IPS-18c (cell line): ENCODE measurements around the gene SREBF2.
"Not testable (repeated sequence)": the region's sequence is repeated elsewhere in the genome, so short reads cannot be mapped to it uniquely, and the experiment has no call there.

Experiments used
- H3K4me3 ChIP-seq: 2 replicates; pipeline ENCODE4 v1.7.0; 2013; ENCODE audit warnings: low read depth, mild to moderate bottlenecking, low read length, moderate library complexity; ENCODE audit not compliant: insufficient read depth
- H3K9me3 ChIP-seq: one replicate; pipeline ENCODE4 v1.6.1; 2013; ENCODE audit warnings: mild to moderate bottlenecking, low read length, moderate library complexity; ENCODE audit not compliant: control insufficient read depth, insufficient read depth

SREBF2 gene

DNA sequence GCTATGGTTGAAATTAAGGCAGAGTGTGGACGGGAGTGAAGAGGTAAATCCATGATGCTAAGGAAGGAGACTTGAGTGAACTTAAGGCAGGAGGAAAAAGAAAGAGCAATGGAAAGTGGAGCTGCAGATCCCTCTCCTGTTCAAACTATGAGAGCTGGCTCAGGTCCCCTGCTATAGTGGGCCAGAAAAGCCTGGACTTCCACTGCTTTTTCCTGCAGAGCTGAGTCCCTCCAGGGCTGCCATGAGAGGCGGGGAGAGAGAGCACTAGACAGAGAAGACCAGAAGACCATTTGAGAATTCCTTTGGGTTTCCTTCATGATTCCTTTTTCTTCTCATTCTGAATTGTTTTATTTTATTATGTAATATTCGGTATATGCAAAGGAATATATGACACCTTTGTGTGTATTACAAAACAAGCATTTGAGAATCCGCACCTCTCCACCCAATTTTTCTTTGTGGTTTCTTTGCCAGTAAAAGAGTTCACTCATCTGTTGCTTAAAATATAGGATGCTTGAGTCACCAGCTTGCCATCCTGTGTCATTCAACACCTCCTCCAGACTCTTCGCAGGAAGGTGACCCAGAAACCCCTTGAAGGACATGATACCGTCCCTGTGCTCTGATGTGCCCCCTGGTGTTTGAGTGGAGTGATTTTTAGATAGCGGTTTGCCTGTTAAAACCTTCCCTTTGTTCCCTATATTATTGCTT, 24.4 kb downstream of the SREBF2 start:
- no peaks in the 10 kb centered on the region for H3K9me3 ChIP-seq
- H3K4me3 ChIP-seq, result no peak overlapping the region

DNA sequence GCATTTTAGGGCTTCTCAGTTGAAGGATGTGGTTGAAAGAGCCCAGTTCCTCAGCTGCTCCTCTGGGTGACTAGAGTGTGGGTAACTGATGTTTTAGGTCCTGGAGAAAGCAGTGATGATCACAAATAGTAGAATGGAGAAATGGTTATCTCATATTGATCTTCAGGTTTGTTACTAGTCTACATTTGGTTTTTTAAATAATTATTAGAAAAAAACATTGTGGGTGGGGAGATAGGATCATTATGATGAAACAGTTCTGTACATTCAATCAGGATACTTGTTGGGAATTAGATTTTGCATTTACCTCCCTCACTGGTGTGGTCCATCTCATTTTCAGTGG, 24.9 kb downstream of the SREBF2 start:
- Histone ChIP-seq H3K9me3 (no peaks in the 10 kb centered on the region), H3K4me3 (no peak overlapping the region)

GRCh38 chr22:41862160-41862529, 29.2 kb downstream of the SREBF2 start:
- H3K4me3 ChIP-seq, result no peak overlapping the region
- no peaks in the 10 kb centered on the region for H3K9me3 ChIP-seq

DNA sequence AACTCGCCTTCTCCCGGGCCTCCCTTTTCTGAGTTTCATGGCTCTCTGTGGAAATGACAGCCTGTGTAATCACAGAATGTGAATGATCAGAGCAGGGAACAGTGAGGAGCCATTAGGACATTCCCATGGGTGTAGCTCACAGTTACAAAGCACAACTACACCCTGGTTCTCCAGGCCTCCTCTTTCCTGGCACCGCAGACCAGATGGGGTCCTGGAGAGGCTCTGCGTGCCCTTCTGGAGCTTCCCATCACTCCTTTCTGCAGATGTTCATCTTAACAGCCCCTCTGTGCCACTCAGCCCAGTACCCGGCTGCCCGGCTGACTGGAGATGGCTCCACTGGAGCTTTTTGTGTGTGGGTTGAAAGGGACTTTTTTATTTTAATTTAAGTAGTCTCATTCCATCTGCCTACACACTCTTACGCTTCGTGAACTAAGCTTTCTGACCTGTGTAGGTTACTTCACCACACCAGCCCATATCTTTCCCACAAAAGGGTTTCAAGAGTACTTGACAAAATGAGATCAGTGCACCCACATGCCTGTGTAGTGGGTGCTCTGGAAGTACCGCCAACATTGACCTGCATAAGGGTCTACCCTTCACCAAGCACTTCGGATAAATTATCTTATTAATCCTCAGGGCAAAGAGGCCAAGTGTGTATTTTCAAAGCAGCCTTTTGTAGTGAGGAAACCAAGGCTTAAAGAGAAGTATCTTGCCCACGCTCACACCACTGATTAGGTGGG, 29.8 kb downstream of the SREBF2 start:
- Histone ChIP-seq H3K4me3 (no peak overlapping the region), H3K9me3 (no peaks in the 10 kb centered on the region)

- H3K4me3 ChIP-seq, result no peak overlapping the region
- no peaks in the 10 kb centered on the region for H3K9me3 ChIP-seq
Observed at GRCh38 chr22:41863472-41863871, 30.6 kb downstream of the SREBF2 start.

- H3K9me3 ChIP-seq, result no peaks in the 10 kb centered on the region
- H3K4me3 ChIP-seq, result no peak overlapping the region
Observed at GRCh38 chr22:41868556-41868955, 35.7 kb downstream of the SREBF2 start.

GRCh38 chr22:41870081-41870480, 37.2 kb downstream of the SREBF2 start:
- H3K4me3 ChIP-seq, H3K9me3 ChIP-seq: not testable (repeated sequence)

GRCh38 chr22:41870786-41871185, 37.9 kb downstream of the SREBF2 start:
- H3K4me3 ChIP-seq, result no peak overlapping the region

GRCh38 chr22:41873391-41873790, 40.5 kb downstream of the SREBF2 start:
- Histone ChIP-seq H3K9me3 (no peaks in the 10 kb centered on the region), H3K4me3 (no peak overlapping the region)

More at GRCh38 chr22:41870786-41871185, 37.9 kb downstream of the SREBF2 start:
- no peaks in the 10 kb centered on the region for H3K9me3 ChIP-seq

GRCh38 chr22:41874090-41874489, 41.2 kb downstream of the SREBF2 start:
- H3K4me3 ChIP-seq, result no peak overlapping the region
- H3K9me3 ChIP-seq, result no peaks in the 10 kb centered on the region

GRCh38 chr22:41875531-41876270, 42.8 kb downstream of the SREBF2 start:
- no peak overlapping the region for H3K4me3 ChIP-seq
- no peaks in the 10 kb centered on the region for H3K9me3 ChIP-seq

DNA sequence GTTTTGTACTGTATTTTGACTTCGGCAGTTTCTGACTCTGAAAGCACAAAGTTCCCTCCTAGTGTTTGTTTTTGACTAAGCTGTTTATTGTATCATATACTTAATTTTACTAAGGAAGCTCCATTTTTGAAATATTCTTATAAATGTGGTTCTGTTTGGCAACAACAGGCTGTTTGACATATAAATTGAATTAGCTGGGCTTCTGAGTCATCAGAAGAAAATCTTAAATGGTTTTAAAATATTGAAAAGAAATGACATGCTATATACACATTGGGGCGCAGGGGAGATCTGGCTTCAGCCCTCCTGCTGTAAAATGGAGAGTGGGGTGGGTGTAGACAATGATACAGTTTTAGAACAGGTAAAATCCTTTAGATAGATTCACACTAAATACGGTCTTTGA, 43.4 kb downstream of the SREBF2 start:
- no peaks in the 10 kb centered on the region for H3K9me3 ChIP-seq
- no peak overlapping the region for H3K4me3 ChIP-seq

DNA sequence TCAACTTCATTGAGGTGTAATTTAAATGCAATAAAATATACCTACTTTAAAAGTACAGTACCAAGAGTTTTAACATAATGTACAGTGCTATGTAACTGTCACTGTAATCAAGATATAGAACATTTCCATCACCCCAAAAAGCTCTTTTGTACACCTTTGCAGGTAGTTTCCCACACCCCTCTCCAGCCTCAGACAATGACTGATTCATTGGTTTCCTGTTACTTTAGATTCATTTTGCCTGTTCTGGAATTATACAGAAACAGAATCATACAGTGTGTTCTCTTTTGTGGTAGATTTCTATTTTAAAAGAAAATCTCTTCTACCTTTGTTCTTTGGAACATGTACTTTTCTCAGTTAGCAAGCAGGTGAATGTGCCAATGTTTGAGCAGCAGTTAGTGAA, 43.8 kb downstream of the SREBF2 start:
- Histone ChIP-seq H3K4me3 (no peak overlapping the region), H3K9me3 (no peaks in the 10 kb centered on the region)

- Histone ChIP-seq H3K9me3 (no peaks in the 10 kb centered on the region), H3K4me3 (no peak overlapping the region)
Observed at GRCh38 chr22:41880653-41881052, 47.7 kb downstream of the SREBF2 start.

- H3K4me3 ChIP-seq, result no peak overlapping the region
- no peaks in the 10 kb centered on the region for H3K9me3 ChIP-seq
Observed at GRCh38 chr22:41883400-41883799, 50.5 kb downstream of the SREBF2 start.

GRCh38 chr22:41885116-41885515, 52.2 kb downstream of the SREBF2 start:
- no peak overlapping the region for H3K4me3 ChIP-seq
- H3K9me3 ChIP-seq, result peaks cover 2% of the 10 kb centered on the region

- peaks cover 2% of the 10 kb centered on the region for H3K9me3 ChIP-seq
- H3K4me3 ChIP-seq, result no peak overlapping the region
Observed at GRCh38 chr22:41885516-41885915, 52.6 kb downstream of the SREBF2 start.

- Histone ChIP-seq H3K4me3 (no peak overlapping the region), H3K9me3 (peaks cover 2% of the 10 kb centered on the region)
Observed at GRCh38 chr22:41888627-41889200, 55.8 kb downstream of the SREBF2 start.
